GM12873 (cell line): ENCODE data around the gene ODAD3.
A peak's percentile ranks its signal among the peaks of the same experiment; 100 is the strongest.

Experiments used
- CTCF ChIP-seq: IDR thresholded peaks from 2 replicates; pipeline ENCODE4 v1.5.1; 2012; ENCODE audit warnings: low read depth, mild to moderate bottlenecking, moderate library complexity, low read length, control low read depth; ENCODE audit not compliant: insufficient read depth; ENCODE audit errors: missing control alignments

Gene ODAD3

GRCh38 chr19:11382898-11383705, 51.8 kb downstream of the ODAD3 start:
- peak; percentile 76 for TF ChIP-seq CTCF

- peak; percentile 77 for TF ChIP-seq CTCF
These were observed 54.0 kb downstream of the ODAD3 start for GRCh38 chr19:11380653-11381537.

- no peak for TF ChIP-seq CTCF
These were observed 55.0 kb downstream of the ODAD3 start for GRCh38 chr19:11379857-11380350.

DNA sequence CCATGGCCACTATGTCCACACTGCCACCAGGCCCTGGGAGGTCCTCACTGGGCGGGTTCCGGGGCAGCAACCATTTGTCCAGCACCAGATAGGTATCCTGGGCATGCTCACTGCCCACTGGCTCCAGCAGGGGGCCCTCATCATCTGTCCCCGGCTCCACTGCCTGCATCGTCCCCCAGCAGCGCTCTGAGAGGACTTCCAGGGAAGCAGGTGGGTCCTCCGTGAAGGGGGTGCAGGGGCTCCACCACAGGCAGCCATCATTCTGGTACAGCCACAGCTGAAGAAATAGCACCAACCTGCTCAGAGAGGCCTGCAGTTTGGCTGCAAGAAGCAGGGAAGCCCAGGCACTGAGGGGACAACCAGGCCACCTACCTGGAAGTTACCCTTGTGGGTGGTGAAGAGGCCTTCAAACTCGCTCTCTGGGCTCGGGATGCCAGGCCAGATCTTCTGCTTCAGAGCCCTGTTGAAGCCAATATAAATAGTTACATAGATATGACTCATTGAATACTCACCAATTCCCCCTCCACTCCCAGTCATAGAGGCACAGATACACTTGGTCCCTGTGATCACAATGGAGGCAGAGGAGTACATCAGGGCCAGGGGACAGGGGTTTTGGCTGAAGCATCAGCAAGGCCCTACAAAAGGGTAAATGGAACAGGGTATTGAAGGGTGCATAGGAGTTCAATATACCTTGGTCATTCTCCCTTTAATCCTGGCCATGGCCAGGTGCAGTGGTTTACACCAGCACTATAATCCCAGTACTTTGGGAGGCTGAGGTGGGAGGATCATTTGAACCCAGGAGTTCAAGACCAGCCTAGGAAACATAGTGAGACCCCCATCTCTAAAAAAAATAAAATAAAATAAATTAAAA, 56.4 kb downstream of the ODAD3 start:
- peak; percentile 79 for TF ChIP-seq CTCF

DNA sequence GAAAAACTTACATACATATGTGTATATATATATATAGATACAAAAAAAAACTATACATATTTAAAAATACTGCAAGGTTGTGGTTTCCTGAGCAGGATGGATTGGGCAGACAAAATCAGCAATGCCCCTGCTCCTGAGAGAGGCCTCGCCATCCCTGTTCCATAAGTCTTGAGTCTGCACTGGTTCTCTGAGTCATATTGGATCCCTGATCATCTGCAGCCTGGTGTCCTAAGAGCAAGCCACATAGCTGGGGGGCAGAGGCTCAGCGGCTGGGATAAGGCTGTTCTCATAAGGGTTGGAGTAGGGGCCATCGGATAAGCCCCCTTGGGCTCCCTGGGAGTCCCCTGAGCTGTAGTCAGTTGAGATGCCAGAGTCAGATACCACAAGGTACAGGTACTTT, 57.2 kb downstream of the ODAD3 start:
- TF ChIP-seq CTCF: no peak

- no peak for TF ChIP-seq CTCF
These were observed 57.7 kb downstream of the ODAD3 start for GRCh38 chr19:11377237-11377636.
